ENCODE results near the gene CCDC85A. TPM values are rescaled to one million over a fixed set of nuclear protein-coding genes. Genes with fewer than 3 reads are reported as not detected.

Gene CCDC85A
- total RNA-seq, 1 donor from 2014 or later = not detected

GRCh38 chr2:56386657-56387056, 202.9 kb downstream of the CCDC85A start:
- Mint-ChIP-seq H3K36me3 (ENCODE audit: low read depth) (no peaks in the 10 kb centered on the region), H3K9me3 (no peaks in the 10 kb centered on the region), H3K4me3 (no peak overlapping the region), H3K27ac (no peak overlapping the region), H3K4me1 (no peaks in the 10 kb centered on the region), H3K27me3 (no peaks in the 10 kb centered on the region)
- DNase-seq (no peak), ATAC-seq (ENCODE audit: low read depth) (no peak)
- TF ChIP-seq CTCF (IDR thresholded peaks at IDR 0.05) = no peak
- CTCF ChIA-PET = no interaction called here
- intact Hi-C loops (cut with micrococcal nuclease) = no loop called here
- POLR2A ChIA-PET = no interaction called here

- no peaks in the 10 kb centered on the region for H3K4me1 Mint-ChIP-seq
- ChIA-PET CTCF (no interaction called here), POLR2A (no interaction called here)
Observed at GRCh38 chr2:56390644-56391043, 206.9 kb downstream of the CCDC85A start.

GRCh38 chr2:56410140-56410539, 226.3 kb downstream of the CCDC85A start:
- peaks cover 4% of the 10 kb centered on the region for H3K9me3 Mint-ChIP-seq
- H3K27me3 Mint-ChIP-seq = no peaks in the 10 kb centered on the region
- H3K4me1 Mint-ChIP-seq = no peaks in the 10 kb centered on the region
- CTCF ChIA-PET = no interaction called here
- POLR2A ChIA-PET = no interaction called here
- intact Hi-C loops (cut with micrococcal nuclease) = no loop called here
- H3K27ac Mint-ChIP-seq = no peak overlapping the region
- H3K36me3 Mint-ChIP-seq (ENCODE audit: low read depth) = no peaks in the 10 kb centered on the region
- DNase-seq (no peak), ATAC-seq (ENCODE audit: low read depth) (no peak)
- TF ChIP-seq CTCF (IDR thresholded peaks at IDR 0.05) = no peak
- no peak overlapping the region for H3K4me3 Mint-ChIP-seq

More at GRCh38 chr2:56390644-56391043, 206.9 kb downstream of the CCDC85A start:
- Mint-ChIP-seq H3K9me3 (peaks cover 2% of the 10 kb centered on the region), H3K27me3 (no peaks in the 10 kb centered on the region), H3K36me3 (ENCODE audit: low read depth) (no peaks in the 10 kb centered on the region), H3K27ac (no peak overlapping the region), H3K4me3 (no peak overlapping the region)
- DNase-seq = no peak
- no peak for ATAC-seq (ENCODE audit: low read depth)
- intact Hi-C loops (cut with micrococcal nuclease) = no loop called here
- no peak for TF ChIP-seq CTCF (IDR thresholded peaks at IDR 0.05)

GRCh38 chr2:56416500-56417176, 232.8 kb downstream of the CCDC85A start:
- POLR2A ChIA-PET = no interaction called here
- CTCF ChIA-PET = no interaction called here
- intact Hi-C loops (cut with micrococcal nuclease) = no loop called here
- peaks cover 2% of the 10 kb centered on the region for H3K9me3 Mint-ChIP-seq
- ATAC-seq (ENCODE audit: low read depth) (no peak), DNase-seq (no peak)
- TF ChIP-seq CTCF (IDR thresholded peaks at IDR 0.05) = no peak
- H3K27me3 Mint-ChIP-seq = no peaks in the 10 kb centered on the region
- no peak overlapping the region for H3K4me3 Mint-ChIP-seq
- no peaks in the 10 kb centered on the region for H3K36me3 Mint-ChIP-seq (ENCODE audit: low read depth)
- H3K4me1 Mint-ChIP-seq = no peaks in the 10 kb centered on the region
- no peak overlapping the region for H3K27ac Mint-ChIP-seq

Data from activated B cell treated with CpG ODN at 0.5 μM for 24 hours (primary cell).